ENCODE measurements around the gene NUP210L. TPM values are rescaled to one million over a fixed set of nuclear protein-coding genes. Genes with fewer than 3 reads are reported as not detected.

Gene NUP210L
- total and polyA plus RNA-seq, 7 donors, result under 0.01 to 0.01 (median under 0.01) TPM; not detected in 4

GRCh38 chr1:153976819-153977249 lies 178.0 kb downstream of the NUP210L start:
- Histone ChIP-seq H3K27me3 (no peaks in the 10 kb centered on the region), H3K9me3 (no peaks in the 10 kb centered on the region), H3K27ac (peak overlapping the region; percentile 92 to 96 (median 92)), H3K4me3 (peak overlapping the region; percentile 76 to 99 (median 91)), H3K4me1 (peaks cover 0 to 28% (median 23%) of the 10 kb centered on the region in 4 donors), H3K36me3 (peaks cover 0 to 50% (median 23%) of the 10 kb centered on the region in 4 donors)
- WGBS, 2 donors, result 1% methylated on average over 16 of the region's 16 CpGs
- intact Hi-C loops (cut with DNase I), result no loop called here
- TF ChIP-seq POLR2AphosphoS5 (IDR thresholded peaks at IDR 0.05) (peak in 1 of 4 donors; percentile 6), CTCF (IDR thresholded peaks at IDR 0.05) (no peak)
- DNase-seq, result no peak

GRCh38 chr1:153973525-153973924 lies 181.3 kb downstream of the NUP210L start:
- no peak for TF ChIP-seq CTCF (IDR thresholded peaks at IDR 0.05)
- no peak for TF ChIP-seq POLR2AphosphoS5 (IDR thresholded peaks at IDR 0.05)
- TF ChIP-seq EP300 (IDR thresholded peaks at IDR 0.05), result no peak
- TF ChIP-seq POLR2A (IDR thresholded peaks at IDR 0.05), result no peak
- WGBS, 2 donors, result 85 to 86% methylated on average over 7 of the region's 7 CpGs
- intact Hi-C loops (cut with DNase I), result no loop called here
- Histone ChIP-seq H3K27ac (no peak overlapping the region), H3K9me3 (no peaks in the 10 kb centered on the region), H3K4me1 (peaks cover 0 to 28% (median 23%) of the 10 kb centered on the region in 4 donors), H3K36me3 (peaks cover 0 to 32% (median 23%) of the 10 kb centered on the region in 4 donors), H3K27me3 (no peaks in the 10 kb centered on the region), H3K4me3 (no peak overlapping the region)
- DNase-seq, result no peak

- peaks cover 0 to 32% (median 23%) of the 10 kb centered on the region in 4 donors for H3K36me3 ChIP-seq
- peaks cover 0 to 28% (median 23%) of the 10 kb centered on the region in 4 donors for H3K4me1 ChIP-seq
- DNase-seq, result no peak
- 94 to 97% methylated on average over 3 of the region's 3 CpGs for WGBS, 2 donors
- no peaks in the 10 kb centered on the region for H3K27me3 ChIP-seq
- H3K9me3 ChIP-seq, result no peaks in the 10 kb centered on the region
- H3K4me3 ChIP-seq, result no peak overlapping the region
- H3K27ac ChIP-seq, result no peak overlapping the region
- no peak for TF ChIP-seq EP300 (IDR thresholded peaks at IDR 0.05)
- TF ChIP-seq POLR2A (IDR thresholded peaks at IDR 0.05), result no peak
- TF ChIP-seq CTCF (IDR thresholded peaks at IDR 0.05), result no peak
- no peak for TF ChIP-seq POLR2AphosphoS5 (IDR thresholded peaks at IDR 0.05)
- intact Hi-C loops (cut with DNase I), result no loop called here
These were observed 181.8 kb downstream of the NUP210L start for GRCh38 chr1:153973071-153973470.

GRCh38 chr1:153970346-153970745 lies 184.5 kb downstream of the NUP210L start:
- no peak for DNase-seq
- intact Hi-C loops (cut with DNase I), result no loop called here
- H3K27ac ChIP-seq, result no peak overlapping the region
- no peaks in the 10 kb centered on the region for H3K27me3 ChIP-seq
- WGBS, 2 donors, result 83 to 94% methylated on average over 2 of the region's 2 CpGs
- H3K9me3 ChIP-seq, result no peaks in the 10 kb centered on the region
- peaks cover 0 to 24% (median 19%) of the 10 kb centered on the region in 4 donors for H3K4me1 ChIP-seq
- TF ChIP-seq POLR2A (IDR thresholded peaks at IDR 0.05) (no peak), POLR2AphosphoS5 (IDR thresholded peaks at IDR 0.05) (no peak), EP300 (IDR thresholded peaks at IDR 0.05) (no peak), CTCF (IDR thresholded peaks at IDR 0.05) (no peak)
- peaks cover 0 to 23% (median 16%) of the 10 kb centered on the region in 4 donors for H3K36me3 ChIP-seq
- no peak overlapping the region for H3K4me3 ChIP-seq

GRCh38 chr1:153968972-153969371 lies 185.9 kb downstream of the NUP210L start:
- intact Hi-C loops (cut with DNase I), result loop anchor here (2.0 kb wide), 1 partner anchor 16 kb away; no protein-coding TSS in a partner anchor
- Histone ChIP-seq H3K9me3 (no peaks in the 10 kb centered on the region), H3K27ac (no peak overlapping the region), H3K4me3 (no peak overlapping the region), H3K4me1 (peaks cover 0 to 34% (median 27%) of the 10 kb centered on the region in 4 donors), H3K27me3 (no peaks in the 10 kb centered on the region), H3K36me3 (peaks cover 0 to 9% (median 4%) of the 10 kb centered on the region in 4 donors)
- 76 to 88% methylated on average over 2 of the region's 2 CpGs for WGBS, 2 donors
- DNase-seq, result no peak
- TF ChIP-seq CTCF (IDR thresholded peaks at IDR 0.05), result no peak
- TF ChIP-seq POLR2AphosphoS5 (IDR thresholded peaks at IDR 0.05), result no peak
- no peak for TF ChIP-seq POLR2A (IDR thresholded peaks at IDR 0.05)
- TF ChIP-seq EP300 (IDR thresholded peaks at IDR 0.05), result no peak

Data from sigmoid colon (tissue), 7 donors.